ENCODE data around the gene ZFP57. TPM values are rescaled to one million over a fixed set of nuclear protein-coding genes. Genes with fewer than 3 reads are reported as not detected.

ZFP57 gene
- total RNA-seq, 1 experiment from 2014 or later, result not detected

DNA sequence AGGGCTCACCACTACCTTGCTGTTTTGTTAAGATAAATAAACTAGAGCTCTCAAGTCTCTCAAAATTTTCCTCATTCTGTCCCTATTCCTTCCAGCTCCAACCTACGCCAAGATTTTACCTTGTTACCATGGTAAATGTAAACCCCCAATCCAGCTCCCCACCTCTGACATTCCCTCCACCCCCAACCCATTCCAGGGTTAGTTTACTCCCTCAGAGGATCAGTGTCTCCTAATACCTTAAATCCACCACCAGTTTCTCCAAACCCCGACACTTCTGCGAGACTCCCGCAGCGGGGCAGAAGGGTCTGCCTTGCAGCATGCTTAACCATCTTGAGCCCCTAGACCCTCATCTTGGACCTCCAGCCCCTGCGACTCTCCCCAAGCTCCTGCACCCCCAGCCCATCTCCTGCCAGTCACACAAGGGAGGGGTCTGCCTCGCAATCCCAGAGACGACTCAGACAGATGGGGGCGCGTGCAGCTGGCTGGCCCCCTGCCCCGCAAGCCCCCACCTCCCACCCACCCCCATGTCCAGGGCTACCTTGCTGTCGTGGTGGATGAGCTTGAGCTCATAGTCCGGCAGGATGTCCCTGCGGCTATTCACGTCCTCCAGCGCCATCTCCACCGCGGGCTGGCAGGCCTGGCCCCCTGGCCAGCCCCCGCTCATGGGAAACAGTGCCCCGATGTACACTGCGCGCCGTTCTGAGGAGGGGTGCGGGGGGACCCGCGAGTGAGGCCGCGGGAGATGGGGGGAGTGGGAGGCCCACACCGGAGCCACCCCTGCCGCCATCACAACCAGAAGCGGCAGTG is 53.8 kb downstream of the ZFP57 start:
- no peak for DNase-seq (ENCODE audit: low spot score)

DNA sequence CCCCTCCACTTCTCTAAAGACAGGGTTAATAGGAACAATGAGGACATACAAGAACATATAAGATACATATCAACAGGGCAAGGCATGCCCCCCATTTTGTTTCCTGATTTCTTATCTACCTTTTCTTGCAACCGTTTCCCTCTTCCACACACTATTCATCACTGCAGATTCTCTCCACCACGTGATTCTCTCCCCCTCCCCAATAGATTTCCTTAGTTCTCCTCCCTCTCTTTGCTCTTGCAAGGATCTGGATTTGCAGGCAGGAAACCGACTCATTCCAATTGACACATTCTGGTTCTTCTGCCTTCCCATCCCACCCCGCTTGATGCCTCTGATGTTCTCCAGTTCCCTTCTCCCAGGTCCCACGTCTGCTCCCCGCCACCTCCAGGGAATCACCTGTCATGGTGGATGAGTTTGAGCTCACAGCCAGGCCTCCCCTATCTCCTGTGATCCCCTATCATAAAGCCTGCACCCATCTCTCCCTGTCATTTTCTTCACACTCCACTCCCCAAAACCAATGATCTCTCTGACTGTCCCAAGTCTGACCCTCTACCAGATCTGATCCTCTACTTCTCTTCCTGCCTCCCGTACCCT is 55.5 kb downstream of the ZFP57 start:
- DNase-seq (ENCODE audit: low spot score), result no peak

DNA sequence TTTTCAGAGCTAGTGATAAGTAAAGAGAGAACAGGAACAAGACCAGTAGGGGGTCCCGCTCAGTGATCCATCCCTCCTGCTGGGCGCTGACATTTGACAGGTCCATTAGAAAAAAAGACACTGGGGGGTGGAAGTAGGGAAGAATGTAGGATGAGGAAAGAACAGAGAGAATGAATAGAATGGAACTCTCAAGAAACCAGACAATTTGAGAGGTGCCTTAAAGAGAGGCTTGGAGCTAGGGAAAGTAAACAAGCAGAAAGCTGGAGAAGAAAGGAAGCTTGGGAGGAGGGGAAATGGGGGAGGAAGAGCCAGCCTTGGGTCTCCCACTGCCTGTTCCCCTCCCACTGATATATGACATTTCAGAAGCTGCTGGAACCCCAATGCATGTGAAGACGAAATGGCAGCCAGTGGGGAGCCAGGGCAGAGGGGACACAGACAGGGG is 56.4 kb downstream of the ZFP57 start:
- no peak for DNase-seq (ENCODE audit: low spot score)

Other genes with a start within 250 kb of the ZFP57 start
- not detected in 2 replicates for gene OR10C1, start 241.8 kb downstream of the ZFP57 start, total RNA-seq (2014; rRNA removed; shearing (Covaris generic))
- not detected in 2 replicates for gene OR11A1, start 224.1 kb downstream of the ZFP57 start, total RNA-seq (2014; rRNA removed; shearing (Covaris generic))
- gene OR2H1, start 224.0 kb downstream of the ZFP57 start, total RNA-seq (2014; rRNA removed; shearing (Covaris generic)), result not detected in 2 replicates
- not detected in 2 replicates for gene MAS1L, start 193.2 kb downstream of the ZFP57 start, total RNA-seq (2014; rRNA removed; shearing (Covaris generic))
- gene UBD, start 121.4 kb downstream of the ZFP57 start, total RNA-seq (2014; rRNA removed; shearing (Covaris generic)), result 0.99 and 1.1 TPM in 2 replicates
- gene OR2H2, start 96.0 kb downstream of the ZFP57 start, total RNA-seq (2014; rRNA removed; shearing (Covaris generic)), result not detected in 2 replicates
- 3.8 and 3.9 TPM in 2 replicates for gene GABBR1, start 48.0 kb downstream of the ZFP57 start, total RNA-seq (2014; rRNA removed; shearing (Covaris generic))
- gene MOG, start 24.1 kb downstream of the ZFP57 start, total RNA-seq (2014; rRNA removed; shearing (Covaris generic)), result not detected in 2 replicates
- gene HLA-F, start 42.3 kb upstream of the ZFP57 start, total RNA-seq (2014; rRNA removed; shearing (Covaris generic)), result 17.5 and 20.3 TPM in 2 replicates
- gene HLA-G, start 146.7 kb upstream of the ZFP57 start, total RNA-seq (2014; rRNA removed; shearing (Covaris generic)), result not detected in 2 replicates